HG03095 (cell line): ENCODE data around the gene SERPINI1.
A peak's percentile ranks its signal among the peaks of the same experiment; 100 is the strongest.

Experiments
- ATAC-seq: cut with Tn5 transposase; IDR thresholded peaks from one replicate; pipeline ENCODE4 v1.9.1; 2021; ENCODE audit warnings: moderate library complexity; ENCODE audit not compliant: unreplicated experiment

The SERPINI1 gene

DNA sequence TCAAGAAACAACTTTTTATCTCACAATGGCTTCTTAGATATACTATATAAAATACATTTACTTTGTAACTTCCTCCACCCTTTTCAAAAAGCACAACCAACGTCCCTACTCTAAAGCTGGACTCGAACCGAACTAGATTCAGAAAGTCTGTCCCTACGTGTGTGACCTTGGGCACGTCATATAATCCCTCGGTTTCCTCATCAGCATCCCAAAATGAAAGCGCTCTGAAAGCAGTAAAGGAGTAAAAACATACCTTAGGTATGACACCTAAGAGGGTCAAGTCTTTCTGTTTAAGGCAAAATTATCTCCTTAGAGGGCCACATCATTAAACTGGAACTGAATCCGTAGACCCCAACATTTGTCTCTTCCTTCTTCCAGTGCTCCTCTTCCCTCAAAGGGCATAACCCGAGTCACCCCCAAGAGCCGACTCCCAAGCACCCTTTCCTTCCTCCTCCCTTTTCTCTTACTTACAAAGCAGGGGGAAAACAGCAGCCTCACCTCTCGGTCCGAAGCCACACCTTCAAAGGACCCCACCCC, 1.5 kb upstream of the SERPINI1 start:
- ATAC-seq = no peak

GRCh38 chr3:167734498-167735232, 856 bp upstream of the SERPINI1 start, which contains the start of gene PDCD10:
PDCD10 (minus strand) TSS chr3:167734892; CDS start chr3:167720157, 14,735 bp downstream.
- ATAC-seq = peak; percentile 87

DNA sequence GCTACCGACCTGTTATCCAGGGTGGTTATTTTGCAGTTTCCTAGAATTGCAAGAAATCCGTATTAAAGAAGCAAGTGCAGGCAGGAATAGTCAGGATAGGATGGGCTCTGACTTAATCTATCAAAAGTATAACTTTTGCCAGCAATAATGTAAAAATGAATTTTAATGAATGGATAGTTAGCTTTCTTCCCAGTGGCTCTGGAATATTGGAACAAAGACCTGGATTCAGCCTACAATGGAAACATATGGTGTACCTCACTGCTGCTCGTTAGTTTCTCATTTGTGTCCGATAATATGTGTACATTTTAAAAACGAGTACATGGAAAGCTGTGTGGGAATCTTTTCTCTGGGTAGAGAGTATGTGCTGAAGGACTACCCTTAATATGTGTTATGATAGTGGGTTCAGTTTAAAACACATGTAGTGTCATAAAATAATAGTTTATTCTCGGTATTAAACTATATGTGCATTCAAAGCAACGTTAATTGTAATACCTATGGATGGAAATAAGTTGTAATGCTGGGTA, 805 bp downstream of the SERPINI1 start:
- ATAC-seq = no peak

GRCh38 chr3:167736997-167737396, 1.5 kb downstream of the SERPINI1 start:
- ATAC-seq = no peak

DNA sequence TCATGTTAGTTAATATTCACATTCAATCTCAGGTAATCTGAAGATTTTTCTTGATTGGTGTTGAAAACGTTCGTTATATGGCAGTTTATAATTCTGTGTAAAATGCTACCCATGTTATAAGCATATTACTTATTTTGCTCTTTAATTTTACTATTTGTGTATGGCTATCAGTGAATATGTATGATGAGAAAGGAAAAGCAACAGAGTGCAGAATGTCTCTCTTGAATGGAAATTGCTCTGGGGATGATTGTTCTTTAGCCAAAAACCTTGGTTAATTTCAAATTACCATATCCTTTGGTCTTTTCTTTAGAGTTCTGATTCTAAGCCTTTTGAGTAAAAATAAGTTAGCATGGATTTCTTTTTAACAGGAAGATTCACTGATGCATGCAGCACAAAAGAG, 2.5 kb downstream of the SERPINI1 start:
- no peak for ATAC-seq

GRCh38 chr3:167739190-167739810, 3.8 kb downstream of the SERPINI1 start:
- ATAC-seq = no peak

DNA sequence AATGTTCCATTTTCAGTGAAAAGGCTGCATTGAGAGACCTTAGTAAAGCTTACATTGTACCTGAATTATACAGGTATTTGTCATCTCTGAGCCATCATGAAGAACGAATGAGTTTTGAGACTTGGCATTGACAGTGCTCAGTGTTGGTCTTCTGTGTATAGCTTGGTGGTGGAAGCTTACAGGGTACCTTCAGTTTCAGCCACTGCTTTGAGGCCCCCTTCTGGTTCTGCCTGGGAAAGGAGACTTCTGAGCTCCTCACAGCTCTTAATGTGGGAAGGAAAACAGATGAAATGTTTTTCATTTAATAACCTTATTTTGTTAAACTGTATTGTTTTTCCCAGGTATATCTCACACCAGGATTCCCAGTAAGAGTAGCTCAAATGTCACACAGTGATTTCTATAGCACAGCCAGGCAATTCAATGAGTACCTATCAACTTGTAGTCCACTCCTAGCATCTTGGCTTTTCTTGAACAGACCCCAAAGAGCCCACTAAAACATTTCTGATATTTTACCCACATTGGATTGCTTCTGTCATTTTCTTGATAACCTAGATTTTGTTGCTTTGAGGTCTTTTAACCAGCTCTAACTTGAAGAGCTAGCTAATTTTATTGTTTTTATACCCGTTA, 5.6 kb downstream of the SERPINI1 start:
- ATAC-seq = peak; percentile 91

GRCh38 chr3:167742338-167742737, 6.8 kb downstream of the SERPINI1 start:
- no peak for ATAC-seq

DNA sequence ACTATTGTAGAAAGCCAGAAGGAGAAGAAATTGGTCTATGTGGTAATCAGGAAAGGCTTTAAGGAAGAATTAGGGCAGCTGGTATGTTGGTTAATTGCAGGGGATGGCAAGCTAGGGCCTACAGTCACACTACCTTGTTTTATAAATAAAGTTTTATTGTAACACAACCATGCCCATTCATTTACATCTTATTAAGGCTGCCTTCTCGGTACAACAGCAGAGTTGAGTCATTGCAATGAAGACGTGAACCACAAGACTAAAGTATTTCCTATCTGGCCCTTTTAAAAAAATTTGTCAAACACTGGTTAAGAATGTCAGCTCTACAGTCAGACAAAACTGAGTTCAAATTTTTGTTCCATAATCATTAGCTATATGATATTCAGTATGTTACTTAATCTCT, 8.3 kb downstream of the SERPINI1 start:
- ATAC-seq = no peak

GRCh38 chr3:167749209-167749608, 13.7 kb downstream of the SERPINI1 start:
- ATAC-seq = no peak

DNA sequence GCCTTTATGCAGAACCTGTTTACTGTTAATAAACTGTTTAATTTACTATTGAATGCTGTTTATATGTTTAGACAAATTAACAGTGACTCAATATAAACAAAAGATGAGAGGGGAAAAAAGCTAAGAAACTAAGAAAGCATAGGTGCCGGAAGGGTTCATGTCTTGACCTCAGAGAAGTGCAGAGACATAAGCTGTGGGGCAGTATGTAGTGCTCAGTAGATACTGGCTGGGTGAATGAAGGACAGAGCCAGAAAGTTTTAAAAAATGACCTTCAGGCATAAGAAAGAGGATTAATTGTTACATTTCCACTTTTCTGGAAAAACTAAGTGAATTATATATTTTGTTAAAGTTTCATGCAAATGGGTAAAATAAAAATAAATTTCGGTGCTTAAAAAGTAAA, 14.2 kb downstream of the SERPINI1 start:
- ATAC-seq = no peak

DNA sequence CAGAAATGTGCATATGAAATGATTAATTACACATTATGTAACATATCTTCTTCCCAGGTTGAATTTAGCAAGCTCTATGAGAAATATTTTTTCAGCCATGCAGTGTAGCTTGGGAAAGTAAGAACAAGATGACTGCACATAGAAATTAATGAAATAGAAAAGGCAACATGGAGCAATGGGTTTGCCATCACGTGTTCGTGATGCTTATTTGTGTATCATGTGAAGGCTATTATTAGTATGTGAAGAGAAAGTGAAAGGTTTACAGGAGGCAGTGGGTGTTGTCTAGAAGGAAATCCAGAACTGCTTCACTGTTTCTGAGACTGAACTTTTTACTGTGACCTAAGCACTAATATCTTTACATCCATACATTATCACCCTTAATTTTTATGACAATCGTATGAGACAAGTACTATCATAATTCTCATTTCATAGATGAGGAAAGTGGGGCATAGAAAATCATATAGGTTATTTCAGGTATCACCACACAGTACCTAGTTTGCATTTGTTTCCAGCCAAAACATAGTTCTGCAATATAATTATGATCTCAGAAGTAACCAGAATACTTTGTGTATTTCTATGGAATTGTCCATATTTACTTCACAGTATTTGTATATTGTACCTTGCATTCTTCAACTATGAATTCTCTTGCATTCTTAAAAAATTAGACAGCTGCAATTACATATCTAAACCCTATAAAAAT, 14.9 kb downstream of the SERPINI1 start:
- ATAC-seq = peak; percentile 99

- no peak for ATAC-seq
These were observed 18.5 kb downstream of the SERPINI1 start for GRCh38 chr3:167754049-167754448.

GRCh38 chr3:167761302-167761701, 25.8 kb downstream of the SERPINI1 start:
- ATAC-seq = no peak

DNA sequence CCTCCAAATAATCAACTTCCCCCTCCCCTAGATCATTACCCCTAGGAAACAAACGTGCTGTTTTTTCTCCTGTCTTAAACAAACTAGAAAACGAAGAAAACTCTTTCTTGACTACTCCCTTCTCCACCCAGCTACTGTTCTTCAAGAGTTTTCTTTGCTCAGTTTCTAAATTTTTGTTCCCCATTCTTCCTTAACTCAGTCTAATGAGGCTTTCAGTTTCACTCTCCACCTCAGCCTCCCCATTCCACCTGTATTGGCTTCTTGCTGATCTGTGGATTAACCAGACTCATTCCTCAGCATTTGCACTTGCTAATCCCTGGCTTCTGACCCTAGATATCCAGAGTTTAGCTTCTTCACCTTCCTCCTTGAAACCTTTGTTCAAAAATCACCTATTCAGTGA, 26.8 kb downstream of the SERPINI1 start:
- no peak for ATAC-seq

GRCh38 chr3:167772992-167773391, 37.5 kb downstream of the SERPINI1 start:
- peak; percentile 31 for ATAC-seq

DNA sequence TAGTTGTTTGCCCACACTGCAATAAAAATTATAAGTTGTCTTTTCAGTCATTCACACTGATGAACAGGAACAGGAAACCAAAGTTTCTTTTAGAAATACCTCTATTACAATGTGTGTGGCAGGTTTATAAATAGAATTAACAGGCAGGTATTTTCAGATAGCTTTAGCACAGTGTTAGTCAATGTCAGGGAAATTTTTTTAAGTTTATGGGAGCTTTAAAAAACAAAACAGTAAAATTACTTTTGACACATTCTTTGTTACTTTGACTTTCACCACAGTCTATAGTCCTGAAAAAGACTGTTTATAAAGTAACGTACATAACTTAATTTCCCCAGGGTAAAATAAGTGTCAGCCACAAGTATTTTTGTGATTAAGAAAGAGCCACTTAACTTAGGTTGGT, 38.1 kb downstream of the SERPINI1 start:
- ATAC-seq = peak; percentile 81

GRCh38 chr3:167776066-167776685, 40.7 kb downstream of the SERPINI1 start:
- ATAC-seq = no peak

- peak; percentile 47 for ATAC-seq
These were observed 41.8 kb downstream of the SERPINI1 start for GRCh38 chr3:167777356-167777755.

- no peak for ATAC-seq
These were observed 44.8 kb downstream of the SERPINI1 start for GRCh38 chr3:167780214-167780883.
